Mesendoderm (in vitro differentiated cells): ENCODE results near the gene AGBL4.

Experiments used
- DNase-seq: peaks from one replicate; pipeline ENCODE4 v3.0.0; 2013
- H2AK5ac ChIP-seq: 2 replicates; pipeline ENCODE4 v1.6.1; 2013; ENCODE audit warnings: low read length, inconsistent platforms
- H2BK120ac ChIP-seq: 2 replicates; pipeline ENCODE4 v1.6.1; 2013; ENCODE audit warnings: low read depth, mild to moderate bottlenecking, low read length, moderate library complexity, mixed read lengths
- H2BK15ac ChIP-seq: replicated peaks from 2 replicates; pipeline ENCODE4 v1.6.1; 2013; ENCODE audit warnings: low read depth, mild to moderate bottlenecking, moderate library complexity
- H2BK5ac ChIP-seq: 2 replicates; pipeline ENCODE4 v1.6.1; 2013; ENCODE audit warnings: low read length, inconsistent platforms
- H3K18ac ChIP-seq: 2 replicates; pipeline ENCODE4 v1.6.1; 2013; ENCODE audit warnings: mild to moderate bottlenecking, low read length, mixed read lengths
- H3K23ac ChIP-seq: one replicate; pipeline ENCODE4 v1.6.1; 2013; ENCODE audit warnings: low read length
- H3K27ac ChIP-seq: 2 replicates; pipeline ENCODE4 v1.5.1; 2013; ENCODE audit warnings: low read depth, mild to moderate bottlenecking, inconsistent platforms, low read length, moderate library complexity
- H3K27me3 ChIP-seq: 2 replicates; pipeline ENCODE4 v1.6.1; 2013; ENCODE audit warnings: low read length, control low read depth, mild to moderate bottlenecking, inconsistent platforms; ENCODE audit not compliant: insufficient read depth, poor library complexity
- H3K36me3 ChIP-seq: 2 replicates; pipeline ENCODE4 v1.6.1; 2013; ENCODE audit warnings: low read length, inconsistent platforms; ENCODE audit not compliant: control insufficient read depth, insufficient read depth
- H3K4ac ChIP-seq: one replicate; pipeline ENCODE4 v1.6.1; 2013; ENCODE audit warnings: low read depth, mild to moderate bottlenecking, low read length, moderate library complexity
- H3K4me1 ChIP-seq: 2 replicates; pipeline ENCODE4 v1.6.1; 2013; ENCODE audit warnings: low read depth, low read length, inconsistent platforms; ENCODE audit not compliant: control insufficient read depth
- H3K4me2 ChIP-seq: 2 replicates; pipeline ENCODE4 v1.6.1; 2013; ENCODE audit warnings: low read length
- H3K4me3 ChIP-seq: 2 replicates; pipeline ENCODE4 v1.5.1; 2013; ENCODE audit warnings: mild to moderate bottlenecking, low read length
- H3K56ac ChIP-seq: one replicate; pipeline ENCODE4 v1.6.1; 2013; ENCODE audit warnings: low read length
- H3K79me1 ChIP-seq: 2 replicates; pipeline ENCODE4 v1.6.1; 2013; ENCODE audit warnings: low read length, inconsistent platforms
- H3K79me2 ChIP-seq: 2 replicates; pipeline ENCODE4 v1.6.1; 2013; ENCODE audit warnings: mild to moderate bottlenecking, low read length; ENCODE audit not compliant: control insufficient read depth, insufficient read depth
- H3K9ac ChIP-seq: 2 replicates; pipeline ENCODE4 v1.6.1; 2013; ENCODE audit warnings: low read length, inconsistent platforms
- H4K5ac ChIP-seq: one replicate; pipeline ENCODE4 v1.6.1; 2013; ENCODE audit warnings: low read length
- H4K8ac ChIP-seq: one replicate; pipeline ENCODE4 v1.6.1; 2013; ENCODE audit warnings: low read depth, mild to moderate bottlenecking, control low read depth, low read length, moderate library complexity
- WGBS: extraction: QIAGEN DNeasy Blood & Tissue Kit; methylation state at CpG from one replicate; pipeline ENCODE4 v1.1.7; 2013; ENCODE audit warnings: low lambda C conversion rate, missing lambda C conversion rate; ENCODE audit not compliant: insufficient coverage; ENCODE audit errors: extremely low coverage; 5-methylcytosine and 5-hydroxymethylcytosine counted together

Gene AGBL4

DNA sequence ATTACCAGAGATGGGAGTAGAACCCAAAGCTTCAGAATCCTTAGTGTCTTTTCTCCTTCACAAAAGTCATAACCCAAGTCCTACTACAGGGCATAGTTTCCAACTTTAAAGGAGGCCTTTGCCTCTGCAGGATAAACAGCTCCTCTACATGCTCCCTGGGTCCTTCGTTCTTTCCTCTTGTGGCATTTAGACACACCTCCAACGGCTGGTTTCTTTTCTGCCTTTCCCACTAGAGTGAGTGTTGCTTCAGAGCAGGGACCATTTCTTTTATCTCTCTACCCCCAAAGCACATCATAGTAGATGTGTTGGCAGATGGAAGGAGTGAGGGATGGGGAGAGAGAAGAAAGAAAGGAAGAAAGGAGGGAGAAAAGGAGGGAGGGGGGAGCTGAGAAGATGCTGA, 1407.0 kb downstream of the AGBL4 start:
- Histone ChIP-seq H3K4ac (no peak overlapping the region), H3K4me1 (peaks cover 2% of the 10 kb centered on the region), H3K27ac (no peak overlapping the region), H3K79me2 (no peaks in the 10 kb centered on the region), H3K4me2 (no peak overlapping the region), H3K27me3 (no peaks in the 10 kb centered on the region), H4K8ac (no peak overlapping the region), H3K36me3 (no peaks in the 10 kb centered on the region), H3K18ac (no peak overlapping the region), H3K23ac (no peak overlapping the region), H3K4me3 (no peak overlapping the region), H2BK15ac (no peak overlapping the region), H2BK120ac (no peak overlapping the region), H3K56ac (no peak overlapping the region), H2BK5ac (no peak overlapping the region), H4K5ac (no peak overlapping the region), H2AK5ac (no peak overlapping the region), H3K79me1 (no peaks in the 10 kb centered on the region), H3K9ac (no peak overlapping the region)
- WGBS = no CpG with 5 or more reads among the region's 2 CpGs
- DNase-seq = no peak

DNA sequence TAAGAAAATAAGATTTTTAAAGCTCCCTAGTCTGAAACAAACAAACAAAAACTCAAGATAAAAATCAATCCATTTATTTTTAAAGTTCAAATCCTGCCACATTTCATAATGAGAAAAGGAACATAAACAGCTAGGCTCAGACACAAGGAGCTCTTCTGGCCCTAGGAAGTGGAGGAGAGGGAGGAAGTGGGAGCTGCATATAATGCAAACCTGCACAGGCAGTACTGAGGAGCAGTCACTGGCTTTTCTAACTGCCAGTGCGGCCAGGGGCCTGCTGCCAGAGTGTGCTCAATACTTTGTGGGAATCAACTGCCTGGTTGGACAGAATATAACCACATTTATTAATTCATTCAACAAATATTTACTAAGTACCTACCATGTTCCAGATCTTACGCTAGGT, 1411.9 kb downstream of the AGBL4 start:
- no peak overlapping the region for H3K9ac ChIP-seq

DNA sequence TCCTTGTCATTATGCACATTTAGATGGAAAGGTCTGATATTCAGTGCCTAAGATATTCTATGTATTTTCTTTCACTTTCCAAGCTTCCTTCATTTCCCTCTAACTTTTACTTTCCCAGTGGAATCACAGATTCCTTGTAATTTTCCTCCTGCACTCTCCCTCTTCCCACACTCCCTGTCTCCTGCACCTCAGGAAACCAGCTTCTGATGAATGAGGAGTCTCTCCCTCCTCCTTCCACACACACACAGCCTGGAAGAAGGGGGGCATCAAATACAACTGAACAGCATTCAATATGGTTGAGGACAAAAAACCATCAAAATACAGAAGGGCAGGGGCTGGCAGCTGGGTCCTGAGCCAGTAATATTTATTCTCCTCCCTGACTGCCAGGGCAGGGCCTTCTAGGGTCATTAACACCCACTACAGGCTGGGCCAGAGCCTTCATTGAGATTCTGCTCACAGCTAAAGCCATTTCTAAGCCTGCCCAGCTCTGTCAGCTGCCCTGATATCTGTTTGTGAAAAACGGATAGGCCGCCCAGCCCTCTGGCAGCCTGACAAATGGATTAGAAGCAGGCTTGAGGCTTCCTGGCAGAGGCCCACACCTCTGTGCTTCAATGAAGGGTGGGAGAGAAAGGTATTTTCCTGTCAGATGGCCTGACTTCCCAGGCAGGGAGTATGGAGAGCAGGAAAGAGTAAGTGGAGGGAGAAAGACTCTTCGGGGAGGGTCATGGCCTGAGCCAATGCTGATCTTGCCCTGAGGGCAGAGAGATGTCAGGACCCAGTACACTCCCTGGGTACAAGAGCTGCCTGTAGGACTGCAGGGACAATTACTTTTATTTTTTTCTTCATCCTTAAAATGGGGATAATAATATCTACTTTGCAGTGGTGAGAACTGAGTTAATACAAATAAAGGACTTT, 1412.9 kb downstream of the AGBL4 start:
- no peak overlapping the region for H4K8ac ChIP-seq
- H3K4me1 ChIP-seq = no peaks in the 10 kb centered on the region
- H2AK5ac ChIP-seq = no peak overlapping the region
- no peak overlapping the region for H3K23ac ChIP-seq
- H3K9ac ChIP-seq = no peak overlapping the region
- no peaks in the 10 kb centered on the region for H3K79me1 ChIP-seq
- H3K4me2 ChIP-seq = no peak overlapping the region
- no peak overlapping the region for H3K4me3 ChIP-seq
- H3K27ac ChIP-seq = no peak overlapping the region
- H4K5ac ChIP-seq = no peak overlapping the region
- no peak overlapping the region for H3K4ac ChIP-seq
- no CpG with 5 or more reads among the region's 3 CpGs for WGBS
- peak; percentile 68 for DNase-seq
- H3K56ac ChIP-seq = no peak overlapping the region
- no peaks in the 10 kb centered on the region for H3K27me3 ChIP-seq
- no peak overlapping the region for H2BK120ac ChIP-seq
- no peak overlapping the region for H2BK15ac ChIP-seq
- no peaks in the 10 kb centered on the region for H3K79me2 ChIP-seq
- H2BK5ac ChIP-seq = no peak overlapping the region
- H3K36me3 ChIP-seq = no peaks in the 10 kb centered on the region
- H3K18ac ChIP-seq = no peak overlapping the region

More for the DNA sequence above, 1411.9 kb downstream of the AGBL4 start:
- WGBS = no CpG with 5 or more reads among the region's 2 CpGs
- no peaks in the 10 kb centered on the region for H3K36me3 ChIP-seq
- H3K4me2 ChIP-seq = no peak overlapping the region
- H2BK15ac ChIP-seq = no peak overlapping the region
- no peaks in the 10 kb centered on the region for H3K79me1 ChIP-seq
- no peak overlapping the region for H3K23ac ChIP-seq
- no peaks in the 10 kb centered on the region for H3K27me3 ChIP-seq
- DNase-seq = no peak
- no peak overlapping the region for H3K18ac ChIP-seq
- H3K4me1 ChIP-seq = no peaks in the 10 kb centered on the region
- no peak overlapping the region for H4K5ac ChIP-seq
- no peak overlapping the region for H4K8ac ChIP-seq
- H2AK5ac ChIP-seq = no peak overlapping the region
- H2BK120ac ChIP-seq = no peak overlapping the region
- no peak overlapping the region for H3K27ac ChIP-seq
- no peak overlapping the region for H3K4ac ChIP-seq
- no peaks in the 10 kb centered on the region for H3K79me2 ChIP-seq
- no peak overlapping the region for H3K56ac ChIP-seq
- no peak overlapping the region for H3K4me3 ChIP-seq
- H2BK5ac ChIP-seq = no peak overlapping the region

DNA sequence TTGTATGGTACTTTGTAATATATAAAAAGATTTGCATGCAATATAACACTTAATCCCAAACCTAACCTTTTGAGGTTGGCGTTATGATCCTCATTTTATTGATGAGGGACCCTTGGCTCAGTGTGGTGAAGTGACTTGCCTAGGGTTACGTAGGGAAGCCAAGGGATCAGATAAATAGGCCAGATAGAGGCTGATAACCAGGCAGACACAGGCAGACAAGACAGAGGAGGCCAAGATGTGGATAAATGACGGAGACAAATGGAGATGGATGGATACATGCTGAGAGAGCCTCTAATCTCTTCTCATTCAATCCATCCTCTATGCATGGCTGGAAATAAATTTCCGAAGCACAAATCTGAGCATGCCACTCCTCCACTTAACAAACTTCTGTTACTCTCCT, 1414.9 kb downstream of the AGBL4 start:
- H2BK5ac ChIP-seq = no peak overlapping the region
- no peaks in the 10 kb centered on the region for H3K27me3 ChIP-seq
- H2AK5ac ChIP-seq = no peak overlapping the region
- H3K79me2 ChIP-seq = no peaks in the 10 kb centered on the region
- H3K56ac ChIP-seq = no peak overlapping the region
- WGBS = no CpG with 5 or more reads among the region's 4 CpGs
- H4K5ac ChIP-seq = no peak overlapping the region
- no peak overlapping the region for H3K23ac ChIP-seq
- no peak overlapping the region for H2BK120ac ChIP-seq
- no peak overlapping the region for H3K9ac ChIP-seq
- no peaks in the 10 kb centered on the region for H3K4me1 ChIP-seq
- no peak overlapping the region for H2BK15ac ChIP-seq
- H3K18ac ChIP-seq = no peak overlapping the region
- H4K8ac ChIP-seq = no peak overlapping the region
- H3K36me3 ChIP-seq = no peaks in the 10 kb centered on the region
- H3K4me2 ChIP-seq = no peak overlapping the region
- H3K4ac ChIP-seq = no peak overlapping the region
- no peak overlapping the region for H3K27ac ChIP-seq
- DNase-seq = peak; percentile 39
- H3K4me3 ChIP-seq = no peak overlapping the region
- H3K79me1 ChIP-seq = no peaks in the 10 kb centered on the region

DNA sequence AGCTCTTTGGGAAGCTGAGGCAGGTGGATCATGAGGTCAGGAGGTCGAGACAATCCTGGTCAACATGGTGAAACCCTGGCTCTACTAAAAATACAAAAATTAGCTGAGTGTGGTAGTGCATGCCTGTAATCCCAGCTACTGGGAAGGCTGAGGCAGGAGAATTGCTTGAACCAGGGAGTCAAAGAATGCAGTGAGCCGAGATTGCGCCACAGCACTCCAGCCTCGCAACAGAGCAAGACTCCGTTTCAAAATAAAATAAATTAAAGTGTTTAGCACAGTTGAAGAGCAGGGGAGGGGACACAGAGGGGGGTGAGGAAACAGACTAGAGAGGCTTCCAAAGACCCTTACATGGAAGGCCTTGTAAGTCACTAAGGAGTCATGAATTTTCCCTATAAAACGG, 1420.5 kb downstream of the AGBL4 start:
- Histone ChIP-seq H3K79me1 (no peaks in the 10 kb centered on the region), H3K36me3 (no peaks in the 10 kb centered on the region), H3K79me2 (no peaks in the 10 kb centered on the region), H3K4ac (no peak overlapping the region), H4K8ac (no peak overlapping the region), H3K18ac (no peak overlapping the region), H2AK5ac (no peak overlapping the region), H3K23ac (no peak overlapping the region), H3K27me3 (no peaks in the 10 kb centered on the region), H4K5ac (no peak overlapping the region), H2BK120ac (no peak overlapping the region), H2BK5ac (no peak overlapping the region), H3K4me3 (no peak overlapping the region), H3K27ac (no peak overlapping the region), H3K9ac (no peak overlapping the region), H2BK15ac (no peak overlapping the region), H3K56ac (no peak overlapping the region), H3K4me1 (no peaks in the 10 kb centered on the region), H3K4me2 (no peak overlapping the region)
- no peak for DNase-seq
- no CpG with 5 or more reads among the region's 6 CpGs for WGBS

DNA sequence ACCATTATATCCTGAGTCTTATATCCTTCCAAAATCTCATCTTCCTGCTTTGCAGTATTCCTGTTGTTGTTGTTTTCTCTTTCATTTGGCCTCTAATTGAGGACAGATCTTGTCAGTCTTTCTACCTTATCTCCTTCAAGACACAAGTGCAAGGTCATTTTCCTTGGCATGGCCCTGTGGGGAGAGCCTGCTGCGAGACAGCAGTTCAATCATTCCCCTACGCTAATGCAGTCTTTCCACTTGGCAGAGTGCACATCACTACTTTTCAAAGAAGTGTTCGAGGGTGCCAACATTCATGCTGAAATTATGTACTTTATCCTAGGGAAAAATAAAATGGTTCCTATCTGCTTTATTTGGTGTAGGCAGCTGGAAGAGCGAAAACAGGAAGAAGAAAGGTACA, 1421.4 kb downstream of the AGBL4 start:
- Histone ChIP-seq H3K36me3 (no peaks in the 10 kb centered on the region), H3K4me2 (no peak overlapping the region), H3K79me1 (no peaks in the 10 kb centered on the region), H3K79me2 (no peaks in the 10 kb centered on the region), H3K56ac (no peak overlapping the region), H3K4me3 (no peak overlapping the region), H3K27me3 (no peaks in the 10 kb centered on the region), H3K27ac (no peak overlapping the region), H2AK5ac (no peak overlapping the region), H4K5ac (no peak overlapping the region), H2BK5ac (no peak overlapping the region), H3K4ac (no peak overlapping the region), H3K9ac (no peak overlapping the region), H3K4me1 (no peaks in the 10 kb centered on the region), H4K8ac (no peak overlapping the region), H2BK120ac (no peak overlapping the region), H3K18ac (no peak overlapping the region), H3K23ac (no peak overlapping the region), H2BK15ac (no peak overlapping the region)
- WGBS = no CpG with 5 or more reads among the region's 4 CpGs
- no peak for DNase-seq
